Chondrocyte (in vitro differentiated cells): Measurements from ENCODE around the gene SLC17A7. TPM values are rescaled to one million over a fixed set of nuclear protein-coding genes. Genes with fewer than 3 reads are reported as not detected.
A peak's percentile ranks its signal among the peaks of the same experiment; 100 is the strongest.

ENCODE experiments used
- DNase-seq: peaks from one replicate; pipeline ENCODE4 v3.0.0; 2021; ENCODE audit warnings: mixed read lengths, low spot score
- H3K27ac Mint-ChIP-seq: one replicate; pipeline ENCODE4 v1.8.0; 2021; ENCODE audit warnings: mild to moderate bottlenecking, moderate library complexity, mixed read lengths; ENCODE audit not compliant: unreplicated experiment
- H3K27me3 Mint-ChIP-seq: 2 replicates; pipeline ENCODE4 v1.8.0; 2021; ENCODE audit warnings: low read depth, mixed read lengths
- H3K36me3 Mint-ChIP-seq: 2 replicates; pipeline ENCODE4 v1.8.0; 2021; ENCODE audit warnings: low read depth, mixed read lengths
- H3K4me1 Mint-ChIP-seq: 2 replicates; pipeline ENCODE4 v1.8.0; 2021; ENCODE audit warnings: low read depth, mild to moderate bottlenecking, mixed read lengths
- H3K4me3 Mint-ChIP-seq: one replicate; pipeline ENCODE4 v1.8.0; 2021; ENCODE audit warnings: mild to moderate bottlenecking, moderate library complexity, mixed read lengths; ENCODE audit not compliant: unreplicated experiment
- H3K9me3 Mint-ChIP-seq: 2 replicates; pipeline ENCODE4 v1.8.0; 2021; ENCODE audit warnings: low read depth, mixed read lengths
- total RNA-seq: library from RNA; stranded (reverse); gene quantifications from 3 replicates; pipeline ENCODE4 v1.2.1, GENCODE V29; 2021
- TF ChIP-seq, protein P1 (sequence below): fragments of 200-600 bp; sonication (generic); IDR thresholded peaks from 2 replicates; pipeline ENCODE4 v1.5.0; 2021; ENCODE audit warnings: antibody characterized with exemption, mild to moderate bottlenecking, moderate library complexity

The SLC17A7 gene
- total RNA-seq, 1 donor from 2014 or later: 0.47 TPM

GRCh38 chr19:49481020-49481683 is 39.8 kb upstream of the SLC17A7 start:
- DNase-seq: no peak
- TF ChIP-seq, protein P1, sequence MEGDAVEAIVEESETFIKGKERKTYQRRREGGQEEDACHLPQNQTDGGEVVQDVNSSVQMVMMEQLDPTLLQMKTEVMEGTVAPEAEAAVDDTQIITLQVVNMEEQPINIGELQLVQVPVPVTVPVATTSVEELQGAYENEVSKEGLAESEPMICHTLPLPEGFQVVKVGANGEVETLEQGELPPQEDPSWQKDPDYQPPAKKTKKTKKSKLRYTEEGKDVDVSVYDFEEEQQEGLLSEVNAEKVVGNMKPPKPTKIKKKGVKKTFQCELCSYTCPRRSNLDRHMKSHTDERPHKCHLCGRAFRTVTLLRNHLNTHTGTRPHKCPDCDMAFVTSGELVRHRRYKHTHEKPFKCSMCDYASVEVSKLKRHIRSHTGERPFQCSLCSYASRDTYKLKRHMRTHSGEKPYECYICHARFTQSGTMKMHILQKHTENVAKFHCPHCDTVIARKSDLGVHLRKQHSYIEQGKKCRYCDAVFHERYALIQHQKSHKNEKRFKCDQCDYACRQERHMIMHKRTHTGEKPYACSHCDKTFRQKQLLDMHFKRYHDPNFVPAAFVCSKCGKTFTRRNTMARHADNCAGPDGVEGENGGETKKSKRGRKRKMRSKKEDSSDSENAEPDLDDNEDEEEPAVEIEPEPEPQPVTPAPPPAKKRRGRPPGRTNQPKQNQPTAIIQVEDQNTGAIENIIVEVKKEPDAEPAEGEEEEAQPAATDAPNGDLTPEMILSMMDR: no peak
- H3K9me3 Mint-ChIP-seq: no peaks in the 10 kb centered on the region
- no peak overlapping the region for H3K4me3 Mint-ChIP-seq
- no peak overlapping the region for H3K27ac Mint-ChIP-seq
- H3K4me1 Mint-ChIP-seq: peaks cover 6% of the 10 kb centered on the region
- no peaks in the 10 kb centered on the region for H3K36me3 Mint-ChIP-seq
- no peaks in the 10 kb centered on the region for H3K27me3 Mint-ChIP-seq

DNA sequence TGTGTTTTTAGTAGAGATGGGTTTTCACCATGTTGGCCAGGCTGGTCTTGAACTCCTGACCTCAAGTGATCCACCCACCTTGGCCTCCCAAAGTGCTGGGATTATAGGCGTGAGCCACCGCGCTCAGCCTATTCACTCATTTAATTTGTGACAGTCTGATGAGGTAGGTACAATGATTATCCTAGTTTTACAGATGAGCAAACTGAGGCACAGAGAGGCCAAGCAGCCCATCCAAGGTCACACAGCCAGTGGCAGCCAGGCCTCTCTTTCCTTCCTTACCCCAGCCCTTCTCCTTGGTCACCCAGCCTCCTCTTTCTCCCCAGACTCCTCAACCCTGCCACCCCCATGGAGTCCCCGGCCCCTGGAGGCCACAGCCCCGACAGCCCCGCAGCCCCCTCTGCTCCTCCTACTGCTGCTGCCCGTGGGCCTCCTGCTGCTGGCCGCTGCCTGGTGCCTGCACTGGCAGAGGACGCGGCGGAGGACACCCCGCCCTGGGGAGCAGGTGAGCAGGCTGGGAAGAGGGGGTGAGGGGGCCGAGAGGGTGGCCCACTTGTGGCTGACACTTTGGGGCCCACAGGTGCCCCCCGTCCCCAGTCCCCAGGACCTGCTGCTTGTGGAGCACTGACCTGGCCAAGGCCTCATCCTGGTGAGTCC is 38.8 kb upstream of the SLC17A7 start:
- no peak for DNase-seq
- Mint-ChIP-seq H3K27ac (no peak overlapping the region), H3K36me3 (no peaks in the 10 kb centered on the region), H3K27me3 (no peaks in the 10 kb centered on the region), H3K4me3 (no peak overlapping the region), H3K9me3 (no peaks in the 10 kb centered on the region), H3K4me1 (peaks cover 6% of the 10 kb centered on the region)
- TF ChIP-seq, protein P1: no peak

GRCh38 chr19:49475995-49476880 is 34.9 kb upstream of the SLC17A7 start:
- TF ChIP-seq, protein P1: peak; percentile 75
- Mint-ChIP-seq H3K27ac (peak overlapping the region; percentile 12), H3K4me3 (no peak overlapping the region), H3K9me3 (no peaks in the 10 kb centered on the region), H3K27me3 (peaks cover 2% of the 10 kb centered on the region), H3K36me3 (no peaks in the 10 kb centered on the region), H3K4me1 (peaks cover 9% of the 10 kb centered on the region)
- no peak for DNase-seq

GRCh38 chr19:49475191-49475917 is 34.0 kb upstream of the SLC17A7 start:
- Mint-ChIP-seq H3K4me3 (no peak overlapping the region), H3K36me3 (no peaks in the 10 kb centered on the region), H3K27me3 (peaks cover 2% of the 10 kb centered on the region), H3K9me3 (no peaks in the 10 kb centered on the region), H3K4me1 (peaks cover 9% of the 10 kb centered on the region), H3K27ac (no peak overlapping the region)
- DNase-seq: no peak
- TF ChIP-seq, protein P1: no peak
